Sigmoid colon (tissue), 4 donors: Measurements from ENCODE around the gene TMCO6.

Experiments
- CTCF ChIP-seq, 4 experiments: fragments of 450-650 bp in 3 of 4; fragments of 200-600 bp in 1 of 4; IDR thresholded peaks; one replicate each; pipeline ENCODE4 v1.5.1; 2016 to 2019; ENCODE audit warnings: antibody characterized with exemption in 4 of 4, mild to moderate bottlenecking in 3 of 4, moderate library complexity in 2 of 4
- EP300 ChIP-seq, 4 donors: sonication (generic); formaldehyde crosslinking; IDR thresholded peaks; one replicate each; pipeline ENCODE4 v1.6.1; 2017; ENCODE audit warnings: antibody characterized with exemption in 4 of 4
- POLR2AphosphoS5 ChIP-seq, 4 donors: sonication (generic); formaldehyde crosslinking; IDR thresholded peaks; one replicate each; pipeline ENCODE4 v1.6.1; 2017; ENCODE audit warnings: antibody characterized with exemption in 4 of 4

- TF ChIP-seq POLR2AphosphoS5 (IDR thresholded peaks at IDR 0.05) (no peak), EP300 (IDR thresholded peaks at IDR 0.05) (no peak), CTCF (IDR thresholded peaks at IDR 0.05) (no peak)
These were observed 10.5 kb upstream of the TMCO6 start for GRCh38 chr5:140628711-140629110.
